ENCODE data around the gene NEXMIF. TPM values are rescaled to one million over a fixed set of nuclear protein-coding genes. Genes with fewer than 3 reads are reported as not detected.
A peak's percentile ranks its signal among the peaks of the same experiment; 100 is the strongest.

NEXMIF gene
- total RNA-seq, 2 donors from 2014 or later = 1.8 to 1.9 TPM

- Histone ChIP-seq H3K27me3 (ENCODE audit: control insufficient read depth, insufficient read depth, low read length, poor library complexity, severe bottlenecking) (no peaks in the 10 kb centered on the region), H3K4me3 (ENCODE audit: low read length) (no peak overlapping the region), H3K27ac (ENCODE audit: low read depth, low read length) (no peak overlapping the region), H3K36me3 (ENCODE audit: control insufficient read depth, insufficient read depth, low read length) (no peaks in the 10 kb centered on the region), H3K4me1 (ENCODE audit: control insufficient read depth, insufficient read depth, low read length) (no peaks in the 10 kb centered on the region), H3K9ac (ENCODE audit: extremely low read depth, low read length, poor library complexity, severe bottlenecking) (no peak overlapping the region), H3K9me3 (ENCODE audit: control insufficient read depth, low read length) (no peaks in the 10 kb centered on the region)
- no peak overlapping the region for H3K27ac Mint-ChIP-seq
- WGBS, 2 experiments (ENCODE audit: insufficient coverage in 1 of 2, insufficient read length in 1 of 2) = no CpG with 5 or more reads among the region's 1 CpG
- no peak overlapping the region for H3K4me3 Mint-ChIP-seq
- H3K27me3 Mint-ChIP-seq (ENCODE audit: insufficient read depth) = no peaks in the 10 kb centered on the region
- no peaks in the 10 kb centered on the region for H3K4me1 Mint-ChIP-seq
- DNase-seq = no peak
- H3K9me3 Mint-ChIP-seq = peaks cover 23% of the 10 kb centered on the region
- no peaks in the 10 kb centered on the region for H3K36me3 Mint-ChIP-seq (ENCODE audit: low read depth)
- TF ChIP-seq CTCF (conservative IDR thresholded peaks at IDR 0.05) = peak; percentile 68
These were observed 136.6 kb downstream of the NEXMIF start for GRCh38 chrX:74788545-74789086.

- H3K36me3 ChIP-seq (ENCODE audit: control insufficient read depth, insufficient read depth, low read length) = no peaks in the 10 kb centered on the region
- H3K27me3 ChIP-seq (ENCODE audit: control insufficient read depth, insufficient read depth, low read length, poor library complexity, severe bottlenecking) = no peaks in the 10 kb centered on the region
- Mint-ChIP-seq H3K27ac (no peak overlapping the region), H3K36me3 (ENCODE audit: low read depth) (no peaks in the 10 kb centered on the region), H3K9me3 (peaks cover 26% of the 10 kb centered on the region), H3K27me3 (ENCODE audit: insufficient read depth) (no peaks in the 10 kb centered on the region), H3K4me3 (no peak overlapping the region), H3K4me1 (no peaks in the 10 kb centered on the region)
- DNase-seq = no peak
- TF ChIP-seq CTCF (conservative IDR thresholded peaks at IDR 0.05) = no peak
- H3K4me3 ChIP-seq (ENCODE audit: low read length) = no peak overlapping the region
- no peak overlapping the region for H3K27ac ChIP-seq (ENCODE audit: low read depth, low read length)
- no peaks in the 10 kb centered on the region for H3K4me1 ChIP-seq (ENCODE audit: control insufficient read depth, insufficient read depth, low read length)
- H3K9ac ChIP-seq (ENCODE audit: extremely low read depth, low read length, poor library complexity, severe bottlenecking) = no peak overlapping the region
- no peaks in the 10 kb centered on the region for H3K9me3 ChIP-seq (ENCODE audit: control insufficient read depth, low read length)
- WGBS, 2 experiments (ENCODE audit: insufficient coverage in 1 of 2, insufficient read length in 1 of 2) = 83 to 100% methylated on average over 1 to 3 of the region's 3 CpGs
These were observed 140.6 kb downstream of the NEXMIF start for GRCh38 chrX:74784629-74785028.

- Histone ChIP-seq H3K9ac (ENCODE audit: extremely low read depth, low read length, poor library complexity, severe bottlenecking) (no peak overlapping the region), H3K36me3 (ENCODE audit: control insufficient read depth, insufficient read depth, low read length) (no peaks in the 10 kb centered on the region), H3K4me1 (ENCODE audit: control insufficient read depth, insufficient read depth, low read length) (no peaks in the 10 kb centered on the region), H3K9me3 (ENCODE audit: control insufficient read depth, low read length) (no peaks in the 10 kb centered on the region), H3K27ac (ENCODE audit: low read depth, low read length) (no peak overlapping the region), H3K4me3 (ENCODE audit: low read length) (no peak overlapping the region), H3K27me3 (ENCODE audit: control insufficient read depth, insufficient read depth, low read length, poor library complexity, severe bottlenecking) (no peaks in the 10 kb centered on the region)
- Mint-ChIP-seq H3K36me3 (ENCODE audit: low read depth) (no peaks in the 10 kb centered on the region), H3K9me3 (peaks cover 35% of the 10 kb centered on the region), H3K4me1 (peaks cover 8% of the 10 kb centered on the region), H3K27me3 (ENCODE audit: insufficient read depth) (no peaks in the 10 kb centered on the region), H3K27ac (no peak overlapping the region), H3K4me3 (no peak overlapping the region)
- WGBS, 2 experiments (ENCODE audit: insufficient coverage in 1 of 2, insufficient read length in 1 of 2) = no CpG with 5 or more reads among the region's 1 CpG
- no peak for TF ChIP-seq CTCF (conservative IDR thresholded peaks at IDR 0.05)
- no peak for DNase-seq
These were observed 143.7 kb downstream of the NEXMIF start for GRCh38 chrX:74781507-74782034.

Data from endodermal cell (in vitro differentiated cells).